T-helper 1 cell (primary cell): Measurements from ENCODE around the gene TTF1.

Experiments
- DNase-seq, 5 donors: peaks; one replicate each; pipeline ENCODE4 v3.0.0-alpha.2; 2012 to 2020
- total RNA-seq, 4 donors: gene quantifications; one replicate each; lab custom pipeline; 2026; lab: John Stamatoyannopoulos, UW

The TTF1 gene
- 22.0 to 33.5 (median 29.3) reads per million in 4 donors for total RNA-seq

DNA sequence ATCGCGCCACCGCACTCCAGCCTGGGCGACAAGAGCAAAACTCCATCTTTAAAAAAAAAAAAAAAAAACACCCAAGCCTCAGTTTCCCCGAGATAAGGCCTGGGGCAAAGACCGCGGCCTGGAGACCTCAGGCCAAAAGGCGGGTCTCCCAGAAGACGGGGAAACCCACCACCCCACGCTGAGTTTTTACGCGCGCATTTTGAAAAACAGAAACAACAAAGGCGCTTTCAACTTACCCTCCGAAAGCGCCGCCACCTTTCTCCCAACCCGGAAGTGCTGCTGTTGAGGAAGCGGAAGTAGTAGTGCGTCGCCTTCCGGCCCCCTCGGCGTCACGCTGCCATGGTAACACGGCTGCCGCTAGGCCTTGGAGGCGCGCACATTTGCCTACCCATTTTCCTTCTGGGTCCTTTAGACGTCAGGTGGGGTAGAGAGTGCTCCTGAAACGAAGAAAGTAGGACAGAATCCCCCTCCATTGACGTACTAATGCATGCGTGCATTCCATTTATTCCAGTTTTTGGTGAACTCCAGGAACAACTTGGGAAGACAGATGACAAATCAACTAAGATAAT, at the start of gene TTF1:
TSS of gene TTF1 (minus strand) at position 287 of the 569 bp plus-strand sequence. CDS start 4,019 bp downstream, outside the sequence.
- DNase-seq = peak; percentile 85 to 93 (median 92)

DNA sequence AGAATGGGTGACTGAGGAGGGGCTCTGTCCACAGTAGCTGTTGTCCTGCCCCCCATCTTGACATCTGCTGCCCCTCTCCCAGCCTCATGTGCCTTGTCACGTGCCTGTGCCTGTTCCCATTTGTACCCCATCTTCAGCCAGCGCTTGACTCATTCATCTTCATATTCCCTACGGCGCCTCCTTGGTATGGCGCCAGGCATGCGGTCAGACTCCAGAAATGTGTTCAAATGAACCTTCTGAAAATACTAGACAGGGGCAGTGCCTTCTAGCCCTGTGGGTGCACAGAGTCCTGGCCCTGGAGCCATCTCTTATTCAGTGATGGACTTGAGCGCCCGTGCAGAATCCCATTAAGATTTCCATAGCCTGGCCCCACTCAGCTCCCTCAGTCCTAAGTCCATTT, 49.6 kb upstream of the TTF1 start:
- DNase-seq = no peak

GRCh38 chr9:132451276-132451675, 44.6 kb upstream of the TTF1 start:
- DNase-seq = peak in 1 of 5 donors; percentile 47

GRCh38 chr9:132447902-132448301, 41.3 kb upstream of the TTF1 start:
- no peak for DNase-seq

- DNase-seq = no peak
Observed at GRCh38 chr9:132447346-132447745, 40.7 kb upstream of the TTF1 start.

- no peak for DNase-seq
Observed at GRCh38 chr9:132446887-132447286, 40.2 kb upstream of the TTF1 start.

GRCh38 chr9:132443951-132444607, 37.4 kb upstream of the TTF1 start:
- no peak for DNase-seq

- DNase-seq = no peak
Observed at GRCh38 chr9:132441404-132441803, 34.8 kb upstream of the TTF1 start.

- no peak for DNase-seq
Observed at GRCh38 chr9:132440735-132441134, 34.1 kb upstream of the TTF1 start.

DNA sequence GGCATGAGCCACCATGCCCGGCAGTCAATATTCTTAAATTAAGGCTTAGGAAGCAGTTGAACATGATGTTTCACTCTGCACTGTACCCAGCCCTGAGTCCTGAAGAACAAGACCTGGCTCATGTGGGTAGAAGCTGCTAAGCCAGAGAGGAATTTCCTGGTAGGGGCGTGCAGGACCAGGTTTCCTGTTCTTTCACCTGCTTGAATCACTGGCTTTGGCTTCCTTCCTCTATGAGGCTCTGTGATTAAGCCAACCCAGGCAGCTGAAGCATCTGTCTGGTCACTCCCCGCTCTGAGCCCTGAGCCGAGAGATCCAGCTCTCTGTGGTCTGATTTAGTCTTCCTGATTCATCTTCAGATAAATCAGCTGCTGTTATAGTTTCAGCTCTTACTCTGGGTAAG, 32.5 kb upstream of the TTF1 start:
- DNase-seq = no peak

- no peak for DNase-seq
Observed at GRCh38 chr9:132434881-132435280, 28.2 kb upstream of the TTF1 start.

GRCh38 chr9:132430998-132431397, 24.4 kb upstream of the TTF1 start:
- no peak for DNase-seq

- no peak for DNase-seq
Observed at GRCh38 chr9:132426639-132427414, 20.2 kb upstream of the TTF1 start.

GRCh38 chr9:132425675-132426062, 19.0 kb upstream of the TTF1 start:
- no peak for DNase-seq

- DNase-seq = no peak
Observed at GRCh38 chr9:132424857-132425674, 18.4 kb upstream of the TTF1 start.

- no peak for DNase-seq
Observed at GRCh38 chr9:132423503-132423902, 16.9 kb upstream of the TTF1 start.

DNA sequence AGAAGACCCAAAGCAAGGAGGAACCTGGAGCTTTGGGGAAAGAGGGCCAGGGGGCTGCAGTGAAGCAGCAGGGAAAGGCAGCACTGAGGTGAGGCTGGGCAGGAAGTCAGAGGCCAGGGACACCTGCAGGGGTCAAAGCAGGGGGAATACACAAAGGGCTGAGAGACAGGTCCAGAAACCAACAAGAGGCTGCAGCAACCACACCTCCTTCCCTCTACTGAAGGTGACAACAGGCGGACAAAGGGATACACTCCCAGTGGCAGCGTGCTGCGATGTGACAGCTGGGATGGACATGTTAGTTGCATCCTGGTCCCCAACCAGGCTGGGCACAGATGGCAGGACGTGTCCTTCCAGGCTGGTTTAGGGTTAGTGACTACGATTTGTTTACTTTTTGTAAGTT, 15.9 kb upstream of the TTF1 start:
- DNase-seq = no peak

DNA sequence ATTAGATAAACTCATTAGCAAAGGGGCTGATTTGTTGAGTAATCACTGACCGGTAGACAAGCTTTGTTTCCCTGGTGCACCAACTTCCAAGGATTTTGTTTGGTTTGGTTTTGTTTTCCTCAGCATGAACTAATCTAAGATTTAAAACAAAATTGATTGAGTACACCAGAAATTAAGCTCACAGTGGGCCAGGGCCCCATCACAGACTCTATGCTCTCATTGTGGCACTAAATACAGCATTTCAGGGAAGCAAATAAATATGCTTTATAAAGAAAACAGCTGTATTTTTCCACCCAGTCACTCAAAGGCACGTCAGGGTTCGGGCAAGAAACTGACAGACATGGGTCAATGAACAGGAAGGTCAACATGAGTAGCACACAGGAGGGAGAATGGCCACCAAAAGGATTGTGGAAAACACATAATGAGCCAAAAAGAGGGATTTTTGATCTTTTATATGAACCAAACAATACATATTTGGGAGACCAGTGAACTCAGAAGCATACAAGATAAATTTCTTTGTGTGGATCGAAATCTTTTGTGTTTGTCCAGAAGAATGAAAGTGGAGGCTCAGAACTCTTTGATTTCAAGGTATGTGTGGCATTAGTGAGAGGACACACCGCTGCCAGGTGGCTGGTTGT, 12.2 kb upstream of the TTF1 start:
- no peak for DNase-seq

GRCh38 chr9:132415181-132415580, 8.5 kb upstream of the TTF1 start:
- DNase-seq = no peak

GRCh38 chr9:132414731-132415130, 8.1 kb upstream of the TTF1 start:
- DNase-seq = no peak

- DNase-seq = no peak
Observed at GRCh38 chr9:132413926-132414325, 7.3 kb upstream of the TTF1 start.

DNA sequence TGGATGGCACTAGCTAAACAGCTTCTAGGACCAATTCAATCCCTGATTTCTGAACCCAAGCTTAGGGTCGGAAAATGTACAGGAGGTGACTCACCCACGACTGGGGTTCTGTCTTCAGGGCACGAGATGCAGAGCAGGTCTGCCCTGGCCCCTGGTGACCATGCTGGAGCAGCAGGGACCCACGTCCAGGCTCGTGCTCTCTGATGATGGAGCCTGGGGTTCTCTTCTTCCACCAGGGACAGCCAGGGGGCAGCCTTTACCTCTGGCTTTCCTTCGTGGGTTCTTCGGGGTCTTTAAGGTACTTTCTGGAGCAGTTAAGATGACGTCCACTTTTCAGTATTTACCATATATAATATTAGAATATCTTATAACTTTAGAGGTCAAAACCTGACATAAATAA, 5.4 kb upstream of the TTF1 start:
- peak in 1 of 5 donors; percentile 9 for DNase-seq
